Activated CD8-positive, alpha-beta memory T cell treated with anti-CD3 and anti-CD28 coated beads for 24 hours (primary cell): Measurements from ENCODE around the gene UBXN6.

Experiments used
- DNase-seq: peaks from one replicate; pipeline ENCODE4 v3.0.0-alpha.2; 2020

UBXN6 gene

GRCh38 chr19:4493104-4493928 lies 35.7 kb upstream of the UBXN6 start:
- no peak for DNase-seq

- DNase-seq, result no peak
Observed at GRCh38 chr19:4492337-4493103, 34.9 kb upstream of the UBXN6 start.

GRCh38 chr19:4491446-4491845 lies 33.9 kb upstream of the UBXN6 start:
- DNase-seq, result no peak

GRCh38 chr19:4488496-4488895 lies 30.9 kb upstream of the UBXN6 start:
- DNase-seq, result no peak

GRCh38 chr19:4487572-4487971 lies 30.0 kb upstream of the UBXN6 start:
- no peak for DNase-seq

GRCh38 chr19:4483385-4483784 lies 25.8 kb upstream of the UBXN6 start:
- no peak for DNase-seq

- no peak for DNase-seq
Observed at GRCh38 chr19:4482721-4483364, 25.2 kb upstream of the UBXN6 start.

GRCh38 chr19:4477034-4477801 lies 19.6 kb upstream of the UBXN6 start:
- no peak for DNase-seq

- DNase-seq, result no peak
Observed at GRCh38 chr19:4474514-4475022, 17.0 kb upstream of the UBXN6 start.

- no peak for DNase-seq
Observed at GRCh38 chr19:4473763-4474513, 16.3 kb upstream of the UBXN6 start.

GRCh38 chr19:4473011-4473762 lies 15.6 kb upstream of the UBXN6 start:
- no peak for DNase-seq

GRCh38 chr19:4472174-4472974 lies 14.8 kb upstream of the UBXN6 start, which contains the start of gene HDGFL2:
TSS of gene HDGFL2 (plus strand) at chr19:4472297. CDS start at chr19:4472351, 54 bp downstream.
- DNase-seq, result peak; percentile 94

GRCh38 chr19:4471403-4472173 lies 14.0 kb upstream of the UBXN6 start:
- DNase-seq, result peak; percentile 95

- no peak for DNase-seq
Observed at GRCh38 chr19:4467835-4468234, 10.2 kb upstream of the UBXN6 start.

- DNase-seq, result no peak
Observed at GRCh38 chr19:4464815-4465581, 7.4 kb upstream of the UBXN6 start.

- no peak for DNase-seq
Observed at GRCh38 chr19:4456843-4457653, 546 bp downstream of the UBXN6 start.

GRCh38 chr19:4456476-4456842 lies 1.1 kb downstream of the UBXN6 start:
- DNase-seq, result no peak
